HFF-Myc (cell line): ENCODE results near the gene EFNB2.

Experiments used
- DNase-seq: peaks from one replicate; pipeline ENCODE4 v3.0.0-alpha.2; 2011; ENCODE audit warnings: low read depth; ENCODE audit errors: extremely low read depth
- H3K4me3 ChIP-seq: replicated peaks from 2 replicates; pipeline ENCODE4 v1.5.1; 2011; ENCODE audit warnings: low read depth, mild to moderate bottlenecking, control low read depth, low read length
- CTCF ChIP-seq: IDR thresholded peaks from 2 replicates; pipeline ENCODE4 v1.5.1; 2012; ENCODE audit warnings: mild to moderate bottlenecking, low read depth, low read length, control low read depth; ENCODE audit errors: missing control alignments

The EFNB2 gene

GRCh38 chr13:106551350-106551749 is 15.9 kb upstream of the EFNB2 start:
- no peak for TF ChIP-seq CTCF
- no peak overlapping the region for H3K4me3 ChIP-seq
- no peak for DNase-seq

- no peak for DNase-seq
- no peak overlapping the region for H3K4me3 ChIP-seq
- no peak for TF ChIP-seq CTCF
These were observed 15.2 kb upstream of the EFNB2 start for GRCh38 chr13:106550570-106551135.

- H3K4me3 ChIP-seq = no peak overlapping the region
- no peak for TF ChIP-seq CTCF
- DNase-seq = no peak
These were observed 12.7 kb upstream of the EFNB2 start for GRCh38 chr13:106548064-106548696.

GRCh38 chr13:106541826-106542225 is 6.4 kb upstream of the EFNB2 start:
- no peak overlapping the region for H3K4me3 ChIP-seq
- TF ChIP-seq CTCF = no peak
- no peak for DNase-seq

GRCh38 chr13:106540613-106541012 is 5.2 kb upstream of the EFNB2 start:
- no peak for DNase-seq
- no peak overlapping the region for H3K4me3 ChIP-seq
- TF ChIP-seq CTCF = no peak

- H3K4me3 ChIP-seq = no peak overlapping the region
- no peak for DNase-seq
- TF ChIP-seq CTCF = no peak
These were observed 2.1 kb upstream of the EFNB2 start for GRCh38 chr13:106537521-106537920.
